GM19351 (cell line): Measurements from ENCODE around the gene RPL36AL.
"Not testable (repeated sequence)": the region's sequence is repeated elsewhere in the genome, so short reads cannot be mapped to it uniquely, and the experiment has no call there.

ENCODE experiments used
- ATAC-seq: cut with Tn5 transposase; IDR thresholded peaks from one replicate; pipeline ENCODE4 v1.9.1; 2021; ENCODE audit warnings: mild to moderate bottlenecking, moderate library complexity; ENCODE audit not compliant: unreplicated experiment

The RPL36AL gene

DNA sequence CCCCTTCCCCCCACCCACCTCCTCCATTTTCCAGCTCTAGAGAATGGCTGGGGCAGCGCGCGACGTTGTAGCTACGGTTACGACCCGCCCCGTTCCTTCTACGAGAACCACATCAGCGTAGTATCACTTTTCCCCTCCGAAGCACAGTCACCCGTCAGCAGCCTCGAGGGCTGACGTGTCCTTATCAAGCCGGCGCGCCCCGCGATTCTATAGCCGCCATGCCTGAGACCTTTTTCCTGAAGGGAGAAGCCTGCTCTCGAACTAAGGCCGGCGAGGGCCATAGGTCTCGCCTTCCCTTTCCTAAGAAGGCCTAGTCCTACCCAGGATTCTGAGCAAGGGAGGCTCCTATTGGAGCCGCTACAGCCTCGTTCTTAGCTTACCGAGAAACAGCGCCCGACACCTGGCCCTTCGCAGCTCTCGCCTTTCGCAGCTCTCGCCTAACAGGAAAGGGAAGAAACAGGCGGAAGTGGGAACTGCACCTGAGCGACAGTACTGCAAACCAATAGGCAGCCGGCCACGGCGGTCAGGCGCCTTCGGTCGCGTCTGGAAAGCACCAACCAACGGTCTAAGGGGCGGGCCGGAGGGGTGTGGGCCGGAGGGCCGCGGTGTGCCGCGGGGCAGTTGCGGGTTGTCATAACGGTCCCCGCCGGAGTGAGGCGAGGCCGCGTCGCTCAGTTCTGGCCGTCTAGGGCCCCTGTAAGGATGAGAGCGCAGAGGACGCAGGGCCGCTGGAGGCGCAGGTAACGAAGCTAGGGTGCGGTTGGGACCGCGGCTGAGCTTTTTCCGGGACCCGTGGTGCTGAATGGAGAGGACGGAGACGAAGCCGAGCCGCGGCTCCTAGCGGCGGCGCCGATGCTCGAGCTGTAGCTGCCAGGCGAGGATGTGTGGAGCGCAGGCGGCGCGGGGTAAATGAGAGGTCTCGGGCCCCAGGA, at the start of gene RPL36AL, which contains the start of gene MGAT2:
Gene RPL36AL, minus strand, starts transcription at position 445 of the 932 bp plus-strand sequence. CDS start 1,522 bp downstream, outside the sequence.
Gene MGAT2, plus strand, starts transcription at position 618 of the 932 bp plus-strand sequence. CDS start 470 bp downstream, outside the sequence.
- ATAC-seq: peak; percentile 89

DNA sequence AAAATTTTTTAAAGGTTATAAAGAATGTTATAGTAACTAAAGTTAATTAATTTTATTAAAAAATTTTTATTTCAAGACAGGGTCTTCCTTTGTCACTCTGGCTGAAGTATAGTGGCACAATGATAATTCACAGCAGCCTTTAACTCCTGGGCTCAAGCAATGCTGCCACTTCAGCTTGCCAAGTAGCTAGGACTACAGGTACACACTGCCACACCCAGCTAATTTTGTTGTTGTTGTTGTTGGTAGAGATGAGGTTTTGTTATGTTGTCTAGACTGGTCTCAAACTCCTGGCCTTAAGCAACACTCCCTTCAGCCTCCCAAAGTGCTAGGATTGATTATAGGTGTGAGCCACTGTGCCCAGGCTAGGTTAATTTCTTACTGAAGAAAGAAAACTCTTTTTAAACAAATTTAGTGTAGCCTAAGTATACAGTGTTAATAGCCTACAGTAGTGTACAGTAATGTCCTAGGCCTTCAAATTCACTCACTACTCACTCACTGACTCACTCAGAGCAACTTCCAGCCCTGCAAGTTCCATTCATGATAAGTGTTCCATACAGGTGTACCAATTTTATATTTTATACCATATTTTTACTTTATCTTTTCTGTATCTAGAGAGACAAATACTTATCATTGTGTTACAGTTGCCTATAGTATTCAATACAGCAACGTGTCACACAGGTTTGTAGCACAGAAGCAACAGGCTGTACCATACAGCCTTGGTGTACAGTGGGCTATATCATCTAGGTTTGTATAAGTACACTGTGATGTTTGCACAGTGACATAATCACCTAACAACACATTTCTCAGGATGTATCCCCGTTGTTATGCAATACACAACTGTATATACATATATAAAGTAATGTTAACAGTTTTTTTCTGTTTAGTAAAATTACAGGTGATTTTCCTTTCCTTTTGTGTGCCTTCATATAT, 39.4 kb upstream of the RPL36AL start:
- no peak for ATAC-seq

DNA sequence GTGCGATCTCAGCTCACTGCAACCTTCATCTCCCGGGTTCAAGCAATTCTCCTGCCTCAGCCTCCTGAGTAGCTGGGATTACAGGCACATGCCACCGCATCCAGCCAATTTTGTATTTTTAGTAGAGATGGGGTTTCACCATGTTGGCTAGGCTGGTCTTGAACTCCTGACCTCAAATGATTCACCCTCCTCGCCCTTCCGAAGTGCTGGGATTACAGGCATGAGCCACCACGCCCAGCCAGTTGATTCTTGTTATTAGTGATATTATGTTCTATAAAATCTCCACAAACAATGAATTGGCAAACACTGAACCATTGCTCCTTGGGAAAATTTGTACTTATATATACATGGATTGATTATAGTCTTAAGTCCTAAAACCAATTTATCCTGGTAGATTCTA, 37.1 kb upstream of the RPL36AL start:
- ATAC-seq: not testable (repeated sequence)

DNA sequence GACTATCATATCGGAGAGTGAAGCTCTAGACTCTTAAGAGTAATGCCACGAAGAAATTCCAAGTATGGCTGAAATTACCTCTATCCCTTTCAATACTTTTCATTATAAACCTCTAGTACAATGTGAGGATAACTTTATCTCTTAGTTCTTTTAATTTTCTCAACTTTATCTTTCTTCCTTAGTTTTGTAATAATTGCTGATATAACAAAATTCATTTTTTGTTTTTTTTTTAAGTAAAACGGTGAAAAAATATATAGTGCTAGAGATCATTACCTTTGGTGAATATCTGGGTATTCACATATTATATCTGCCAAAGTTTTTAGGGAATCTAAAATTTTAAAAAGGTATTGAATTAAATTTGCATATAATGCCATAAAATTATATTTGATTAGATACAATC, 34.1 kb upstream of the RPL36AL start:
- no peak for ATAC-seq

- ATAC-seq: no peak
Observed at GRCh38 chr14:49653508-49653907, 33.1 kb upstream of the RPL36AL start.

DNA sequence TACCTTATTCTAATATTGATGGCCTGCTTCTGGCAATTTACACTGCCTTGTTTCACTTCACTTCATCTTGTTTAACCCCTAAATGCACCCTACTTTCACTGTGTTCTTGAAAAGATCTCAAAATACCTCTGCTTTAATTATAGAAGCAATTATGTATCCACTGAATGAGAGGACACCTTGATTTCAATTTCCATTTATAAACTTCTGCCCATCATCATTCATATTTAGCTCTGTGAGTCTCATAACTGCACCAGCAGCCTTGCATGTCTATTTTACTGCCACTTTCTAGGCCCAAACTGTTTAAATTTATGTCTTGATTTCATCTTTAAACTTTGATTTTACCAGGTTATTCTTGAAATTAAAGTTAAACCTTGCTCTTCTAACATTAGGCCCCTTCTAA, 21.7 kb upstream of the RPL36AL start:
- no peak for ATAC-seq

DNA sequence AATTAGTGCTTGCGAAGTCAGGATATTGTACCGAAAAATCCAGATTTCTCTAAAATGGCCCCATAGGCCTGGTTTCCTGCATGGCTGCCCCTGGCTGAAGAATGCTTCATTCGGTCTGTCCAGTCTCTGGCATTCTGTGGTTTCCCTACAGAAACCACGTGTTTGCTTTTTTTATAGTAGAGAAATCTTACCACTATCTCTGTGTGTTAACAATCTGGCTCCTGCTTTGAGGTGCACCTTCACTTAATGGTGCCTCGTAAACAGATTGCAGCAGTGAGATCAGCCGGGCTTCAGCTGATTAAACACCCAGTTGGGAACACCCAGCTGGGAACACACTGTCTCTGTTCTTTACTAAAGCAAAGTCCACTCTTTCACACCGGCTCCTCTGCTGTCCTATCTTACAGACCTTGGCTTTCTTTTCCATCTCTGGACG, 21.3 kb upstream of the RPL36AL start:
- ATAC-seq: no peak

DNA sequence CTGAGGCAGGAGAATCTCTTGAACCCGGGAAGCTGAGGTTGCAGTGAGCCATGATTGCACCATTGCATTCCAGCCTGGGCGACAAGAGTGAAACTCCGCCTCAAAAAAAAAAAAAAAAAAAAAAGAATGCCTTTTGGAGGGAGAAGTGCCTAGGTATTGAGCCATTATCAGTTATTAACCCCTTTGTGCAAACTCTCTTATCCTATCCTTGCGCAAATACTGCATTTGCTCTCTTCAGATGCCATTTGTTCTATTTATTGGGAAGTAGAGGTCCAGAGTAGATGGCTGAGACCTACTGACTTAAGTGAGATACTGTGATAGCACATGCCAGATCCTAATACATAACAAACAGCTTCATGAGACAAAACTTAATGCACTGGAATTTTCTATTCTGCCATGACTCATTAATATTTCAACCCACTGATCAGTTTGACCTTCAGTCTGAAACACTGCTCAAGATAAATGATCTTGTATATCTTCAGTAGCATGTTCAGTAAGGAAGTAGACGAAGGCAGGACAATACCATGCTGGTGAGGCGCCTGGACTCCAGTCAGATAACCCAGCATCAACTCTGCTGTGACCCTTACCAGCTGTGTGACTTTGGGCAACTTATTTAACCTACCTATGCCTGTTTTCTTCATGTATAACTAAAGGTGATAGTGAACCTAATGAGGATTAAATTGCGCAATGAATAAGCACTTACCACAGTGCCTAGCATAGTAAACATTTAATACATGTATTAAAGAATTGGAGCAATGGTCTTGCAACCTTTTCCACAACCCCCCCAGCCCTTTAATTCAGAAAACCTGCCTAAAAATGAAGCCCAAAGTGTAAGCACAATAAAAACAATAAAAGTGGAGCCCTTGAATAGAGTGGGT, 20.4 kb upstream of the RPL36AL start:
- no peak for ATAC-seq

DNA sequence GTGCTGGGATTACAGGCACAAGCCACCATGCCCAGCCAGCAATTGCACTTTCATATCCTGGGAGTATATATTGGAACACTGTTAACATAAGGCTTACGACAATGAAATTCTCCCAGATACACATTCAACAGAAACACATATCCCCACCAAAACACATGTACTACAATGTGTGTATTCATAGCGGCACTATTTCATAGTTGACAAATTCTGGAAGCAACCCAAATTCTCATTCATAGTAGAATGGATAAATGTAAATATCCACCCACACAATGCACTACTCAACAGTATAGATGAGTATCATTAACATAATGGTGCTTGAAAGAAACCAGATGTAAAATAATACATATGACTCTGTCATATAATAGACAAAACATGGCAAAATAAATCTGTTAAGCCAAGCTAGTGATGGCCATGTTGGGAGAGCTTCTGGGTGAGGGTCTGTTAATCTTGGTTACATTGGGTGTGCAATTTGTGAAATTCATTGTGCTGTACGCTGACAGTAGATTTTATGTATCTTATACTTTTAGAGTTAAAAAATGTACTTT, 17.2 kb upstream of the RPL36AL start:
- ATAC-seq: no peak

GRCh38 chr14:49636866-49637265, 16.4 kb upstream of the RPL36AL start:
- no peak for ATAC-seq

- ATAC-seq: peak; percentile 29
Observed at GRCh38 chr14:49634547-49635334, 14.3 kb upstream of the RPL36AL start, which contains the start of gene DNAAF2. DNAAF2 (minus strand) TSS chr14:49635244; CDS start chr14:49635149, 95 bp downstream.

DNA sequence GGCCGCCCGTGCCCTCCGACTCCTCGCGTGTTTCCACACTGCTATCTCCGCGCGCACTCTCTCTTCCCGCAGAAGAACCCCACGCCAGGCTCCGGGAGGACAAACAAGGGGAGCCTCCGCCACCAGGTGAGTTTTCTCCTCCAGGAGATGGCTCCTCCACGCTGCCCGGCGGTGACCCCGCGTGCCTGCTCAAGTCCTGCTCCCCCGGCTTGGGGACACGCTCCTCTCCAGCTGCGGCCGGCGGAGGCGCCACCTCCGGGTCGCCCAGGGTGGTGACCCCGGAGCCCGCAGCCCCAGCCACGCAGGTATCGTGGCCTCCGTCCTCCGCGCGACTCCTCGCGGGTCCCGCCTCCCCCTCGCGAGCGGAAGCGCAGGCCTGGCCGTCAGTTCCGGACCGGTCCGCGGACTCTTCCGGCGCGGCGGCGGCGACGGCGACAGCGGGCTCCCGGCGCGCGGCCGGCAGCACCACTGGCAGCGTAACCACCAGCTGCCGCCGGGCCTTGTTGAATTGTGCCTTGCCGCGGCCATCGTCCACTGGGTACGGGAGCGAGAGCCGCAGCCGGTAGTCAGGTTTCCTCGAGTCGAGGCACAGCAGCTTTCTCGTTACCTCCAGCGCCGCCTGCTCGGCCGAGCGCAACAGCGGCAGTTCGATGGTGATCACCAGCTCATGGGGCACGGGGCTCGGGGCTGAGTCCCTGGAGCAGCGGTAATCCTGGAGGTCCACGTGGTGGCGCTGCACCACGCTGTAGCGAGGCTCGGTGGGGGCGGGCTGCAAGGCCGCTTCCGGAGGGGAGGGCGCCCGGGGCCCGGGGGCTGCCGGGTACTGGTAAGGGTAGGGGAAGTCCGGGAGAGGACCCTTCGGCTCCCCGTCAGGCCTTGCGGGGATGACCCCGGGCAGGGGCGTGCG, 13.5 kb upstream of the RPL36AL start:
- ATAC-seq: peak; percentile 66

DNA sequence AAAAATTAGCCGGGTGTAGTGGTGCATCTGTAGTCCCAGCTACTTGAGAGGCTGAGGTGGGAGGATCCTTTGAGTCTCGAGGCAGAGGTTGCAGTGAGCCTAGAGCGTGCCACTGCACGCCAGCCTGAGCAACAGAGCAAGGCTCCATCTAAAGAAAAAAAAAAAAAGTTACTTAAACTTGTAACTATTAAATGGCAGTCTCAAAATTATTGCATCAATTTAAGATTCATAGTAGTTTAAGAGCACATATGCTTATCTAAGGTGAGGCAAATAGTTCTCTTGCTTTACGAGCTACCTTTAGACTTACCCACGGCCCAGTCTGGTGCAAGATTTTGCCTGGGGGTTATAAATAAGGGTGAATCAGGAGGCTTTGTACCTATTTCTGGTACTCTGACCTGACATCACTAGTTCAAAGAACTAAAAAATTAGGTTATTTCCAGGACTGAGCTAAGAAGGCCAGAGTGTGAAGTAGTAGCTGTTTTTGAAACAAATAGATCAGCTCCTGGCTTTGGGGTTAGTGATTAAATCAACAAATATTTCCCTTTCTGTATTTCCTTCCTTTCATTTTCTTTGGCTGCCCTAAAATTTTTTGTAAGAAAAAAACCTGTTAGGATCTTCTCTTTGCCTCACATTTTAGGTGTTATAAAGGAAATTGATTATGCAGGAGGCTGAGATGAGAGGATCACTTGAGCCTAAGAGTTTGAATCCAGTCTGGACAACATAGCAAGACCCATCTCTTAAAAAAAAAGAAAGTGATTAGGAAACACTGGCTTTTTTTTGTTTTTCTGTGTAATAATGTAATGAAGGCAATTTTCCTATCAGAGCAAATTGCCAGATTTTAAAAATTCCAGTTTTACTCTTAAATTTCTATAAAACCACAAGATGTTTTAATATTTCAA, 3.8 kb upstream of the RPL36AL start:
- peak; percentile 12 for ATAC-seq

DNA sequence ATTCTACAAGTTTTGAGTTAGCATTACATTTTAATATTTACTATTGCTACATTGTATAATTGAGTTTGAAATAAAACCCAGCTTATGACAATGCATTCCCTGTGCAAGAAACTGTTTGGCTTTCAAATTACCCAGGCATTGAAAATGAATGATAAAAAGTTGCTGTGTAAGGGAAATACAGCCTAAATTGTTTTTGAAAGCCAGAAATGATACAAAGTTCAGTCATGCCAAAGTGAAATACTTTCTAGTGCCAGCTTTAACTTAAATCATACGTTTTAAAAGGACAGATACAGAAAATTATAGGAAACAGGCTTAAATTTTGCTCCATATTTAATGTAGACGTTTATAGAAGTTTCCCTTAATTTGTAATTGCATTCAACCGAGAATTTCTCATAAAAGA, 3.0 kb upstream of the RPL36AL start:
- no peak for ATAC-seq

DNA sequence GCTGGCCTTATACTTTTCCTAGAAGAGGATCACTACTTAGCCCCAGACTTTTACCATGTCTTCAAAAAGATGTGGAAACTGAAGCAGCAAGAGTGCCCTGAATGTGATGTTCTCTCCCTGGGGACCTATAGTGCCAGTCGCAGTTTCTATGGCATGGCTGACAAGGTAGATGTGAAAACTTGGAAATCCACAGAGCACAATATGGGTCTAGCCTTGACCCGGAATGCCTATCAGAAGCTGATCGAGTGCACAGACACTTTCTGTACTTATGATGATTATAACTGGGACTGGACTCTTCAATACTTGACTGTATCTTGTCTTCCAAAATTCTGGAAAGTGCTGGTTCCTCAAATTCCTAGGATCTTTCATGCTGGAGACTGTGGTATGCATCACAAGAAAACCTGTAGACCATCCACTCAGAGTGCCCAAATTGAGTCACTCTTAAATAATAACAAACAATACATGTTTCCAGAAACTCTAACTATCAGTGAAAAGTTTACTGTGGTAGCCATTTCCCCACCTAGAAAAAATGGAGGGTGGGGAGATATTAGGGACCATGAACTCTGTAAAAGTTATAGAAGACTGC, 1.7 kb upstream of the RPL36AL start:
- no peak for ATAC-seq

- peak; percentile 22 for ATAC-seq
Observed at GRCh38 chr14:49621114-49621881, 872 bp upstream of the RPL36AL start.
